ENCODE data around the gene GREB1L. TPM values are rescaled to one million over a fixed set of nuclear protein-coding genes. Genes with fewer than 3 reads are reported as not detected.
"Not testable (repeated sequence)": the region's sequence is repeated elsewhere in the genome, so short reads cannot be mapped to it uniquely, and the experiment has no call there.

Gene GREB1L
- total RNA-seq, 5 donors from 2014 or later (not counting 1 experiment from before 2014, with no cell fraction given) = 0.09 TPM; not detected in 4

- H3K4me3 ChIP-seq (ENCODE audit: control insufficient read depth in 1 of 2, extremely low read depth in 1 of 2, low read length in 1 of 2); H3K27ac ChIP-seq (ENCODE audit: low read length); H3K9me3 Mint-ChIP-seq; H3K4me3 Mint-ChIP-seq; H3K4me1 Mint-ChIP-seq; H3K27me3 ChIP-seq (replicated peaks in 1 of 2; ENCODE audit: control insufficient read depth in 2 of 2, extremely low read depth in 1 of 2, insufficient read depth in 2 of 2, low read length in 1 of 2); POLR2A ChIA-PET; H3K27me3 Mint-ChIP-seq; H3K36me3 Mint-ChIP-seq; H3K36me3 ChIP-seq (ENCODE audit: control insufficient read depth in 2 of 2, extremely low read depth in 1 of 2, insufficient read depth in 1 of 2, low read length in 1 of 2); H3K4me1 ChIP-seq (ENCODE audit: control insufficient read depth in 1 of 2, extremely low read depth in 1 of 2, insufficient read depth in 2 of 2, low read length in 2 of 2); H3K9me3 ChIP-seq; DNase-seq; H3K27ac Mint-ChIP-seq; ATAC-seq (replicated peaks in 1 of 4): not testable (repeated sequence)
- CTCF ChIA-PET = interaction anchor here in 1 of 2 donors (0.5 kb wide), 1 partner anchor 364 kb away, joined by 3 read pairs; no protein-coding TSS in a partner anchor
- WGBS (ENCODE audit: insufficient coverage) = no CpG with 5 or more reads among the region's 6 CpGs
These were observed 36.2 kb downstream of the GREB1L start for GRCh38 chr18:21278218-21278617.

- H3K36me3 Mint-ChIP-seq = no peaks in the 10 kb centered on the region
- DNase-seq (no peak), ATAC-seq (replicated peaks in 1 of 4) (no peak)
- peaks cover 0 to 7% of the 10 kb centered on the region in 2 experiments for H3K27me3 ChIP-seq (replicated peaks in 1 of 2; ENCODE audit: control insufficient read depth in 2 of 2, extremely low read depth in 1 of 2, insufficient read depth in 2 of 2, low read length in 1 of 2)
- no peak overlapping the region for H3K27ac ChIP-seq (ENCODE audit: low read length)
- no peaks in the 10 kb centered on the region for H3K36me3 ChIP-seq (ENCODE audit: control insufficient read depth in 2 of 2, extremely low read depth in 1 of 2, insufficient read depth in 1 of 2, low read length in 1 of 2)
- ChIA-PET POLR2A (no interaction called here), CTCF (no interaction called here)
- no peak overlapping the region for H3K4me3 ChIP-seq (ENCODE audit: control insufficient read depth in 1 of 2, extremely low read depth in 1 of 2, low read length in 1 of 2)
- no peaks in the 10 kb centered on the region for H3K9me3 Mint-ChIP-seq
- no peak overlapping the region for H3K4me3 Mint-ChIP-seq
- no peaks in the 10 kb centered on the region for H3K9me3 ChIP-seq
- no peak overlapping the region for H3K27ac Mint-ChIP-seq
- peaks cover 0 to 14% of the 10 kb centered on the region in 2 donors for H3K27me3 Mint-ChIP-seq
- no peaks in the 10 kb centered on the region for H3K4me1 Mint-ChIP-seq
- no peaks in the 10 kb centered on the region for H3K4me1 ChIP-seq (ENCODE audit: control insufficient read depth in 1 of 2, extremely low read depth in 1 of 2, insufficient read depth in 2 of 2, low read length in 2 of 2)
These were observed 39.6 kb downstream of the GREB1L start for GRCh38 chr18:21281603-21282002.

- 90% methylated on average over 2 of the region's 3 CpGs for WGBS (ENCODE audit: insufficient coverage)
- Mint-ChIP-seq H3K27me3 (peaks cover 2 to 13% of the 10 kb centered on the region in 2 donors), H3K36me3 (no peaks in the 10 kb centered on the region), H3K27ac (no peak overlapping the region), H3K9me3 (no peaks in the 10 kb centered on the region), H3K4me3 (no peak overlapping the region), H3K4me1 (no peaks in the 10 kb centered on the region)
- CTCF ChIA-PET = no interaction called here
- Histone ChIP-seq H3K4me3 (ENCODE audit: control insufficient read depth in 1 of 2, extremely low read depth in 1 of 2, low read length in 1 of 2) (no peak overlapping the region), H3K36me3 (ENCODE audit: control insufficient read depth in 2 of 2, extremely low read depth in 1 of 2, insufficient read depth in 1 of 2, low read length in 1 of 2) (no peaks in the 10 kb centered on the region), H3K27ac (ENCODE audit: low read length) (no peak overlapping the region), H3K27me3 (replicated peaks in 1 of 2; ENCODE audit: control insufficient read depth in 2 of 2, extremely low read depth in 1 of 2, insufficient read depth in 2 of 2, low read length in 1 of 2) (peaks cover 0 to 7% of the 10 kb centered on the region in 2 experiments), H3K4me1 (ENCODE audit: control insufficient read depth in 1 of 2, extremely low read depth in 1 of 2, insufficient read depth in 2 of 2, low read length in 2 of 2) (no peaks in the 10 kb centered on the region), H3K9me3 (no peaks in the 10 kb centered on the region)
- ATAC-seq (replicated peaks in 1 of 4) (no peak), DNase-seq (no peak)
- POLR2A ChIA-PET = no interaction called here
These were observed 42.5 kb downstream of the GREB1L start for GRCh38 chr18:21284540-21284939.

GRCh38 chr18:21289827-21290226, 47.8 kb downstream of the GREB1L start:
- Mint-ChIP-seq H3K36me3 (no peaks in the 10 kb centered on the region), H3K4me3 (no peak overlapping the region), H3K4me1 (no peaks in the 10 kb centered on the region), H3K27ac (no peak overlapping the region), H3K27me3 (peaks cover 5 to 14% of the 10 kb centered on the region in 2 donors), H3K9me3 (peaks cover 0 to 3% (median 0%) of the 10 kb centered on the region in 3 donors)
- no peak overlapping the region for H3K4me3 ChIP-seq (ENCODE audit: control insufficient read depth in 1 of 2, extremely low read depth in 1 of 2, low read length in 1 of 2)
- H3K27ac ChIP-seq (ENCODE audit: low read length) = no peak overlapping the region
- WGBS (ENCODE audit: insufficient coverage) = no CpG with 5 or more reads among the region's 3 CpGs
- H3K27me3 ChIP-seq (replicated peaks in 1 of 2; ENCODE audit: control insufficient read depth in 2 of 2, extremely low read depth in 1 of 2, insufficient read depth in 2 of 2, low read length in 1 of 2) = no peaks in the 10 kb centered on the region
- H3K9me3 ChIP-seq = no peaks in the 10 kb centered on the region
- CTCF ChIA-PET = no interaction called here
- DNase-seq = no peak
- ATAC-seq (replicated peaks in 1 of 4) = no peak
- POLR2A ChIA-PET = no interaction called here
- H3K4me1 ChIP-seq (ENCODE audit: control insufficient read depth in 1 of 2, extremely low read depth in 1 of 2, insufficient read depth in 2 of 2, low read length in 2 of 2) = no peaks in the 10 kb centered on the region
- no peaks in the 10 kb centered on the region for H3K36me3 ChIP-seq (ENCODE audit: control insufficient read depth in 2 of 2, extremely low read depth in 1 of 2, insufficient read depth in 1 of 2, low read length in 1 of 2)

GRCh38 chr18:21291106-21291505, 49.1 kb downstream of the GREB1L start:
- DNase-seq (no peak), ATAC-seq (replicated peaks in 1 of 4) (no peak)
- H3K9me3 ChIP-seq = no peaks in the 10 kb centered on the region
- ChIA-PET POLR2A (no interaction called here), CTCF (interaction anchor here in 1 of 2 donors (0.6 kb wide), 1 partner anchor 51 kb away, joined by 3 read pairs; no protein-coding TSS in a partner anchor)
- H3K4me1 ChIP-seq (ENCODE audit: control insufficient read depth in 1 of 2, extremely low read depth in 1 of 2, insufficient read depth in 2 of 2, low read length in 2 of 2) = no peaks in the 10 kb centered on the region
- no peaks in the 10 kb centered on the region for H3K27me3 ChIP-seq (replicated peaks in 1 of 2; ENCODE audit: control insufficient read depth in 2 of 2, extremely low read depth in 1 of 2, insufficient read depth in 2 of 2, low read length in 1 of 2)
- H3K4me3 ChIP-seq (ENCODE audit: control insufficient read depth in 1 of 2, extremely low read depth in 1 of 2, low read length in 1 of 2) = no peak overlapping the region
- Mint-ChIP-seq H3K27ac (no peak overlapping the region), H3K36me3 (no peaks in the 10 kb centered on the region), H3K4me1 (no peaks in the 10 kb centered on the region), H3K9me3 (peaks cover 0 to 7% (median 0%) of the 10 kb centered on the region in 3 donors), H3K4me3 (no peak overlapping the region), H3K27me3 (peaks cover 6 to 16% of the 10 kb centered on the region in 2 donors)
- no peaks in the 10 kb centered on the region for H3K36me3 ChIP-seq (ENCODE audit: control insufficient read depth in 2 of 2, extremely low read depth in 1 of 2, insufficient read depth in 1 of 2, low read length in 1 of 2)
- H3K27ac ChIP-seq (ENCODE audit: low read length) = no peak overlapping the region
- WGBS (ENCODE audit: insufficient coverage) = 44% methylated on average over 1 of the region's 3 CpGs

- H3K4me3 ChIP-seq (ENCODE audit: control insufficient read depth in 1 of 2, extremely low read depth in 1 of 2, low read length in 1 of 2) = no peak overlapping the region
- Mint-ChIP-seq H3K27me3 (peaks cover 5 to 16% of the 10 kb centered on the region in 2 donors), H3K27ac (no peak overlapping the region), H3K4me1 (no peaks in the 10 kb centered on the region), H3K9me3 (peaks cover 0 to 7% (median 0%) of the 10 kb centered on the region in 3 donors), H3K36me3 (no peaks in the 10 kb centered on the region), H3K4me3 (no peak overlapping the region)
- CTCF ChIA-PET = no interaction called here
- 90% methylated on average over 2 of the region's 3 CpGs for WGBS (ENCODE audit: insufficient coverage)
- DNase-seq (no peak), ATAC-seq (replicated peaks in 1 of 4) (no peak)
- H3K36me3 ChIP-seq (ENCODE audit: control insufficient read depth in 2 of 2, extremely low read depth in 1 of 2, insufficient read depth in 1 of 2, low read length in 1 of 2) = no peaks in the 10 kb centered on the region
- no peaks in the 10 kb centered on the region for H3K27me3 ChIP-seq (replicated peaks in 1 of 2; ENCODE audit: control insufficient read depth in 2 of 2, extremely low read depth in 1 of 2, insufficient read depth in 2 of 2, low read length in 1 of 2)
- POLR2A ChIA-PET = no interaction called here
- H3K27ac ChIP-seq (ENCODE audit: low read length) = no peak overlapping the region
- H3K4me1 ChIP-seq (ENCODE audit: control insufficient read depth in 1 of 2, extremely low read depth in 1 of 2, insufficient read depth in 2 of 2, low read length in 2 of 2) = no peaks in the 10 kb centered on the region
- H3K9me3 ChIP-seq = no peaks in the 10 kb centered on the region
These were observed 51.4 kb downstream of the GREB1L start for GRCh38 chr18:21293479-21293878.

- Mint-ChIP-seq H3K4me3 (no peak overlapping the region), H3K36me3 (no peaks in the 10 kb centered on the region), H3K4me1 (no peaks in the 10 kb centered on the region), H3K9me3 (peaks cover 0 to 7% (median 0%) of the 10 kb centered on the region in 3 donors), H3K27me3 (peaks cover 6 to 16% of the 10 kb centered on the region in 2 donors), H3K27ac (no peak overlapping the region)
- Histone ChIP-seq H3K27me3 (replicated peaks in 1 of 2; ENCODE audit: control insufficient read depth in 2 of 2, extremely low read depth in 1 of 2, insufficient read depth in 2 of 2, low read length in 1 of 2) (no peaks in the 10 kb centered on the region), H3K9me3 (no peaks in the 10 kb centered on the region), H3K36me3 (ENCODE audit: control insufficient read depth in 2 of 2, extremely low read depth in 1 of 2, insufficient read depth in 1 of 2, low read length in 1 of 2) (no peaks in the 10 kb centered on the region), H3K27ac (ENCODE audit: low read length) (no peak overlapping the region), H3K4me3 (ENCODE audit: control insufficient read depth in 1 of 2, extremely low read depth in 1 of 2, low read length in 1 of 2) (no peak overlapping the region), H3K4me1 (ENCODE audit: control insufficient read depth in 1 of 2, extremely low read depth in 1 of 2, insufficient read depth in 2 of 2, low read length in 2 of 2) (no peaks in the 10 kb centered on the region)
- ATAC-seq (replicated peaks in 1 of 4) (no peak), DNase-seq (no peak)
- ChIA-PET CTCF (no interaction called here), POLR2A (no interaction called here)
- 100% methylated on average over 1 of the region's 3 CpGs for WGBS (ENCODE audit: insufficient coverage)
These were observed 53.1 kb downstream of the GREB1L start for GRCh38 chr18:21295101-21295500.

Data from T-cell (primary cell).